Measurements from ENCODE around the gene SRGAP2B.
"Not testable (repeated sequence)": the region's sequence is repeated elsewhere in the genome, so short reads cannot be mapped to it uniquely, and the experiment has no call there.

SRGAP2B gene

GRCh38 chr1:144930085-144930777 is 164.9 kb downstream of the SRGAP2B start:
- not testable (repeated sequence) for H3K4me3 ChIP-seq (replicated peaks; ENCODE audit: low read depth, low read length)

DNA sequence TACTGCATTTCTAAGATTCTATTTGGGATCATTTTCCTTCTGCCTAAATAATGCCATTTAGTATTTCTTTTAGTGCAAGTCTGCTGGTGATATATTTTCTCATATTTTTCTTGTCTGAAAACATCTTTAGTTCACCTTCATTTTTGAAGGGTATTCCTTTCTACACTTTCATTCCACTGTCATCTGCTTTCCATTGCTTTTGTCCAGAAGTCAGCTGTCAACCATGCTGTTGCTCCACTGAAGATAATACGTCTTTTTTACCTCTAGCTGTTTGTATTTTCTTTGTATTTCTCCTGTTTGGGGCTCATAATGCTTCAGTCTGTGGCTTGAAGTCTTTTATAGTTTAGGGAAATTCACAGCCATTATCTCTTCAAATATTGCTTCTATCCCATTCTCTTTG is 167.8 kb downstream of the SRGAP2B start:
- peak; percentile 6 for DNase-seq (ENCODE audit: low read depth)
- not testable (repeated sequence) for H3K4me3 ChIP-seq (replicated peaks; ENCODE audit: low read depth, low read length)

More at GRCh38 chr1:144930085-144930777, 164.9 kb downstream of the SRGAP2B start:
- not testable (repeated sequence) for DNase-seq (ENCODE audit: low read depth)

GRCh38 chr1:144923640-144924039 is 171.5 kb downstream of the SRGAP2B start:
- H3K4me3 ChIP-seq (replicated peaks; ENCODE audit: low read depth, low read length); DNase-seq (ENCODE audit: low read depth): not testable (repeated sequence)

GRCh38 chr1:144922785-144923184 is 172.3 kb downstream of the SRGAP2B start:
- not testable (repeated sequence) for DNase-seq (ENCODE audit: low read depth); H3K4me3 ChIP-seq (replicated peaks; ENCODE audit: low read depth, low read length)

GRCh38 chr1:144919106-144919505 is 176.0 kb downstream of the SRGAP2B start:
- not testable (repeated sequence) for H3K4me3 ChIP-seq (replicated peaks; ENCODE audit: low read depth, low read length); DNase-seq (ENCODE audit: low read depth)

DNA sequence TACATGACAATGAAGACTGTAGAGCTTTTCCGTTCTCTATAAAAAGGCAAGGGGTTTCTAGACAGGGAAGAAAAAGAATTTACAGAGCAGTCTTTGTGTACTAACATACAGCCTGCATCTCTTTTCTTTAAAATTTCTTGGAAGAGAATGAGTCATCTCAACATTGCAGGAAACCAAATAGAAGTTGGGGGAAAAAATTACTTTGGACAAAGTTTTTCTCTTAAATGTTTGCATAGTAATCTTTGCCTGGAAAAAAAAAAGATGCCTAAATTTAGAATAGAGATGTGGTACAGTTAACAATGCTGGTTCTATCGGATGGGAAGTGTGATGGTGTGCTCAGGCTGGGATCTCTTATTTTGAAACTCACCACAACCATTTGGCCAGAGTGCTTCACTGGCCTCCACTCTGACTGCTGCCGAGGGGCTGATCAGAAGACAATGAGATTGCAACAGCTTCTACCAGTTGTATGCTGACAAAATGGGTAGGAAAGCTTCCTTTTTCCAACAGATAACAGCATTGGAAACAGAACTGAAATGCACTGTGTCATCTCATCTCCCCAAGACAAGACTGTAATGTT is 177.0 kb downstream of the SRGAP2B start:
- DNase-seq (ENCODE audit: low read depth); H3K4me3 ChIP-seq (replicated peaks; ENCODE audit: low read depth, low read length): not testable (repeated sequence)

DNA sequence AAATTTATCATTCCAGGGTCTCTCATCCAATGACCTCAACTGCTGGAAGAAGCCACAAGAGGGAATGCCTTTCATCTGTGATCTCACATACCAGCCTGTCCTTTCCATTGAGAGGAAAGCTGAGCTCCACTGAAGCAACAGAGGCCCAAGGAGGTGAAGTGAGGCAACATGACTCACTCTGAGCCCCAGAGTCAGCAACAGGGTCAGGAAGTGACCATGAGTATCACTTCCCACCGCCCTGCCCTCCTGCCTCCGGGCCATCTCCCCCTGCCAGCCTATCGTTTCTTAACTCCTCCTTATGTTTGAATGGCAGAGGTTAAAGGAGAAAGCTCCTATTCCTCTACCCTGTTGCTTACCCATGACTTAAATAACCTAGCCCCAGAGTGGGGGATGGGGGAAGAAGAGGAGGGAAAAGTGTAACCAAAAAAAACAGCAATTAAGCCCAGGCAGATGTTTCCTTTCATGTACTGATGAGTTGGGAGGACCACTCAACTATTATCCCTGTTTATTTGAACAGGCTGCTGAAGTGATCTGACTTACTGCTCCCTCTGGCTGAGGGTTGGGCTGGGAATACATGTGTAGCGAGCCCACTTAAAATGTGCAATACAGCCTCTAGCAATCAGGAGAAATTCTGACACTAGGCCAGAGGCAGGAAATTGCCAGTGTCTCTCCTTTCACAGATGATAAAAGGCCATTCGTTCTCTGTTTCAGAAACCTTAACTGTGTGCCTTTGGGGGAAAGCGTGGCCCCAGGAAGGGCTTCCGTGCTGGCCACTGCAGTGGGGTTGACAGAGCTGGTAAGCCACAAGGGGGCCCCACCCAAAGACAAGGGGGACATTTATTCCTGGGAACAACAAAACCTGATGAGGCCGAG is 177.7 kb downstream of the SRGAP2B start:
- DNase-seq (ENCODE audit: low read depth); H3K4me3 ChIP-seq (replicated peaks; ENCODE audit: low read depth, low read length): not testable (repeated sequence)

DNA sequence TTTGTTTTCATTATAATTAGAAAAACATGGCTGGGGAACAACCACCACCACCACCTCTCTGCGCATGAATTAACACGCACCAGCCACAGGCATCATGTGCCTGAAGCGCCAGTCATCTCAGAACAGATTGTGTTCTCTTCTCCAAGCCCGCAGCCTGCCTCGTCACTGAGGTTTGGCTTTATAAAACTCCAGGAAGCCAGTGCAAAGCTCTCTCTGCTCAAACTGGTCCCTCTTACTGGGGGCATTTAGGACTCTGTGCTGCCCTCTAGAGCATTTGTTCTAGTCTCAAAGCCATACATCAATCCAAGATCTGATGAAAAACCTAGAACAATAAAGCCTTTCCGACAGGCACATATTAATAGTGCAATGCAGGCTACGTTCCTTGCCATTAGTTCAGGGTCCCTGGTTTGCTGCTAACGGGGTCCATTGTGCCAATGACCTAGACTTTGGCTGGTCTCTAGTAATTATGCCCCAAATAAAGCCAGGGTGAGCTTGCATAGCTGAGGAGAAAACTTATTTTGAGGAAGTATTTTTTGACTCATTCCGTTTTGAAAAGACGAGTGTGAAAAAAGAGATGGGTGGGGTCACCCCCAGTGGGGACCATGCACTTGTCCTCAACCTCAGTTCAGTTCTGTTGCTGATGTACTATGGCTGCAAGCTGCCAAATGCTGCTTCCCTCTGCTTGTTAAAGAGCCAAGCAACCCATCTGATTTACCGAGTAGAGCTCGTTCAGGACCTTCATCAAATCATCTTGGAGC is 181.0 kb downstream of the SRGAP2B start:
- not testable (repeated sequence) for H3K4me3 ChIP-seq (replicated peaks; ENCODE audit: low read depth, low read length); DNase-seq (ENCODE audit: low read depth)

GRCh38 chr1:144913458-144913857 is 181.7 kb downstream of the SRGAP2B start:
- DNase-seq (ENCODE audit: low read depth); H3K4me3 ChIP-seq (replicated peaks; ENCODE audit: low read depth, low read length): not testable (repeated sequence)

DNA sequence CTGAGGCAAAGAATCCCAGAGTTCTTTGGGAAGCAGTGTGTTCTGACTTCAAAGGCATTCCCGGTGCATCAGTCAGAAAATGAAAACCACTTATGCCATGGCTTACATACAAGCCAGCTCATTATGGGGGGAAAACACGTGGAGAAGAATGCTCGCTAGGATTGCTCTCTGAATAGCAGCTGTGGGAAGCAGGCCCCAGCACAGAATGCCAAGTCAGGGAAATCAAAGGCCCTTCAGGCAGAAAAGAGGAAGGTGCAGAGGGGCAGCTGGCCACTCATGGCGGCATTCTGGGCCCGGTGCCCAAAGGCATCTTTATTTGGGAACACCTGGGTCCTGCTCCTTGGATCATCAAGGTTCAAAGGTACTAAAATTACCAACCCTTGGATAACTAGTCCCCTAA is 184.4 kb downstream of the SRGAP2B start:
- DNase-seq (ENCODE audit: low read depth); H3K4me3 ChIP-seq (replicated peaks; ENCODE audit: low read depth, low read length): not testable (repeated sequence)

DNA sequence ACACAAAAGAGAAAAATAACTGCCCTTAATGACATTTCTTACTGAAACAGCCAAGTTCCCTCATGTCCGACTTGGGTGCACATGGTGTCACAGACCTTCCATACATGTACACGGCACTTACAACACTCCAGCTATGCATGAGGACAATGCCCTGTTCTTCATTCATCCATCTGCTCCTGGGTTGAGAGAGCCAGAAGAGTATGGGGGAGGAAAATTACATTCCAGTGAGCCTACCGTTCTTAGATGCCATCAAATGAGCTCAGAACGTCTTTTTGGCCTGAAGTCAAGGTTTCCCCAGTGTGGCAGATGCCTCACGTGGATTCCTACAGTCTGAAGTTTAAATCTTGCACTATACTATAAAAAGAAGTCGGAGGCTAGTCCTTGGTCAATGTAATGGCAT is 194.3 kb downstream of the SRGAP2B start:
- DNase-seq (ENCODE audit: low read depth); H3K4me3 ChIP-seq (replicated peaks; ENCODE audit: low read depth, low read length): not testable (repeated sequence)

- H3K4me3 ChIP-seq (replicated peaks; ENCODE audit: low read depth, low read length); DNase-seq (ENCODE audit: low read depth): not testable (repeated sequence)
Observed at GRCh38 chr1:144894454-144895201, 200.5 kb downstream of the SRGAP2B start.

GRCh38 chr1:144893710-144894438 is 201.3 kb downstream of the SRGAP2B start:
- DNase-seq (ENCODE audit: low read depth); H3K4me3 ChIP-seq (replicated peaks; ENCODE audit: low read depth, low read length): not testable (repeated sequence)

DNA sequence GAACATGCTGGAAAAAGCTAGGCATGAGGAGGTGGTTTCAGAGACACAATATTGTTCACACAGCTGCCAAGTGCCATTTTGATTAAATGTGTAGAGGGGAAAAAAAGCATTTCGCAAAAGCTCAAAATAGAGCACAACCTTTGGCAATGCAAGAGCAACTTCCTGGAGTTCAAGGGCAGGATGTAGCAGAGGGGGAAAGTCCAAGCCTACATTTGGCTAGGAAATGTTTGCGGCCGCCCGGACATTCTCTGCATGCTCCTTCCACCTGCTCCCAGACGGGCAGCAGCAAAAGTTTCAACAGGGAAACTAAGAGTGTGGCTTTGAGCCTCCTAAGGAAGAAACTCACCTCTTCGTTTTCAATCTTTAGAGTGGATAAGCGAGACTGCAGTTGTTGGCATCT is 202.1 kb downstream of the SRGAP2B start:
- not testable (repeated sequence) for DNase-seq (ENCODE audit: low read depth); H3K4me3 ChIP-seq (replicated peaks; ENCODE audit: low read depth, low read length)

DNA sequence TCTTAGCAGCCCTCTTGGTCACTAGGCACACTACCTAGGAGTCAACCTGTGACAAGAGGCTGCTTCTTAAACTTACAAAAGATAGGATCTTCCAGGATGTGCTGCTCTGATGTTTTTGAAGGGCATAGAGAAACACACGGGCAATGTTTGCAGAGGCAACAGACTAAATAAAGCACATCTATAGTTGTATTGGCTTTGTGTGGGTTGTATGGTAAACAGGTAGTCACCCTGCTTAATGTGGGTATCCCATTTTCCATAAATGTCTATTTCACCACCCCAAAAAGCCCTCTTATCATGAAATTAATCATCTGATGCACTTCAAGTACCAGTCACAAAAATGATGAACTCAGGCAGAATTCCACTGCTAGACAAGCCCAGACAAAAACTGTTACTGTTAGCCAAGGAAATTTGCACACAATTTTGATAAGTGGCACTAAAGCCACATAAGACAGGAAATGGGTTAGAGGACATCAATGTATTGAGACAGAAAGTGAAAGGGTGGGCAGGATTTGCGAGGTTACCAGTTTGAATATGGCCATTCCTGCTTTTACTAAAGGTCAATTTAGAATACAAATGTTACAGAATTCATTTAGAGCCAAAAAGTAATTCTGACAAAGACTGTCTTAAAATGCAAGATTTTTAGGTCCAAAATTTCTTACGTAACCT is 205.5 kb downstream of the SRGAP2B start:
- not testable (repeated sequence) for H3K4me3 ChIP-seq (replicated peaks; ENCODE audit: low read depth, low read length); DNase-seq (ENCODE audit: low read depth)

DNA sequence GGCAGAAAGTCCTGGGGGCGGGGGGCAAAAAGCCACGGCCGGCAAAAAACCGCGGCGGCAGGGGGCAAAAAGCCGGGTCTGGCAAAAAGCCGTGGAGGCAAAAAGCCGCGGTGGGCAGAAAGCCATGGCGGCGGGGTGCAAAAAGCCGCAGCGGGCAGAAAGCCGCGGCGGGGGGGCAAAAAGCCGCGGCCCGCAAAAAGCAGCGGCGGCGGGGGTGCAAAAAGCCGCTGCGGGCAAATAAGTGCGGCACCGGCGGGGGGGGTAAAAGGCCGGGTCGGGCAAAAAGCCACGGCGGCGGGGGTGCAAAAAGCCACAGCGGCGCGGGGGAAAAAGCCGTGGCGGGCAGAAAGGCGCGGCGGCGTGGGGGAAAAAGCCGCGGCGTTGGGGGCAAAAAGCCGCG is 212.1 kb downstream of the SRGAP2B start:
- DNase-seq (ENCODE audit: low read depth): not testable (repeated sequence)

GRCh38 chr1:144882343-144882742 is 212.8 kb downstream of the SRGAP2B start:
- H3K4me3 ChIP-seq (replicated peaks; ENCODE audit: low read depth, low read length): peak overlapping the region; percentile 49
- DNase-seq (ENCODE audit: low read depth): not testable (repeated sequence)

More for the DNA sequence above, 212.1 kb downstream of the SRGAP2B start:
- peak overlapping the region; percentile 48 for H3K4me3 ChIP-seq (replicated peaks; ENCODE audit: low read depth, low read length)

Measured in fibroblast of pulmonary artery (primary cell).